Measurements from ENCODE around the gene RBM6. TPM values are rescaled to one million over a fixed set of nuclear protein-coding genes. Genes with fewer than 3 reads are reported as not detected.

RBM6 gene
- total and polyA plus RNA-seq, 2 experiments from 2014 or later = 62.7 to 121 TPM

GRCh38 chr3:49976942-49977341 is 37.0 kb downstream of the RBM6 start:
- Histone ChIP-seq H3K27me3 (no peaks in the 10 kb centered on the region), H3K4me1 (ENCODE audit: low read depth) (no peaks in the 10 kb centered on the region), H3K36me3 (peaks cover 31% of the 10 kb centered on the region), H3K4me3 (no peak overlapping the region), H3K9me3 (ENCODE audit: low read depth) (no peaks in the 10 kb centered on the region), H3K27ac (no peak overlapping the region)
- no peak for DNase-seq (ENCODE audit: low read depth in 1 of 2, low spot score in 1 of 2)
- no peak for TF ChIP-seq CTCF (IDR thresholded peaks at IDR 0.05; ENCODE audit: low read depth, low read length)

DNA sequence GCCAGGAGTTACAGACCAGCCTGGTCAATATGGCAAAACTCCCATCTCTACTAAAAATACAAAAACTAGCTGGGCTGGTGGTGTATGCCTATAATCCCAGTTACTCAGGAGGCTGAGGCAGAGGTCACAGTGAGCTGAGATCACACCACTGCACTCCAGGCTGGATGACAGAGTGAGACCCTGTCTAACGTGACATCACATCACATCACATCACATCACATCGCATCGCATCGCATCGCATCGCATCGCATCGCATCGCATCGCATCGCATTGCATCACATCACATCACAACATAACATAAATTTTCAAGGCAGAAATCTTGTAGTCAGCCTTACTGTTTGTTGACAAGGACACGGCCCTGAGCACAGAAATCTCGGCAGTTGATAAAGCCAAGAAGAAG is 44.4 kb downstream of the RBM6 start:
- no peak for DNase-seq (ENCODE audit: low read depth in 1 of 2, low spot score in 1 of 2)
- H3K9me3 ChIP-seq (ENCODE audit: low read depth) = no peaks in the 10 kb centered on the region
- peaks cover 7% of the 10 kb centered on the region for H3K36me3 ChIP-seq
- H3K4me1 ChIP-seq (ENCODE audit: low read depth) = no peaks in the 10 kb centered on the region
- no peak overlapping the region for H3K27ac ChIP-seq
- no peak overlapping the region for H3K4me3 ChIP-seq
- no peaks in the 10 kb centered on the region for H3K27me3 ChIP-seq
- TF ChIP-seq CTCF (IDR thresholded peaks at IDR 0.05; ENCODE audit: low read depth, low read length) = no peak

DNA sequence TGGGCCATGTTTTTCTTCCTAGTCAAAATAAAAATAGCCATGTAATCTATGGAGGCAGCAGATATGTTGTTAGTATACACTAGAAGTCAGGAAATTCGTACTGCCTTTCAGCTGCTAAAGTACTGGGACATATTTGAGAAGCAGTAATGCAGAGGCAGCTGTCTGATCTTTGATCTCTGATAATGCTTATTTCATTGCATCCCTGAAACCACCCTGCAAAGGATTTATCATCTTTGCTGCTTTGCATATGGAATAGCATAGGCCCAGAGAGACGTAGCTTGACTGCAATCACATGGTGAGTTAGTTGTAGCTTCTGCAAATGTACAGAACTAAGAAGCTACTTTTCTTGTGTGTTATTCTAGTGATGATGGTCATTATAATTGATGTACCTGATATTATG is 52.4 kb downstream of the RBM6 start:
- H3K27me3 ChIP-seq = no peaks in the 10 kb centered on the region
- no peak overlapping the region for H3K27ac ChIP-seq
- H3K4me1 ChIP-seq (ENCODE audit: low read depth) = no peaks in the 10 kb centered on the region
- H3K36me3 ChIP-seq = peaks cover 8% of the 10 kb centered on the region
- H3K4me3 ChIP-seq = no peak overlapping the region
- DNase-seq (ENCODE audit: low read depth in 1 of 2, low spot score in 1 of 2) = no peak
- H3K9me3 ChIP-seq (ENCODE audit: low read depth) = no peaks in the 10 kb centered on the region
- no peak for TF ChIP-seq CTCF (IDR thresholded peaks at IDR 0.05; ENCODE audit: low read depth, low read length)

GRCh38 chr3:49994476-49994875 is 54.5 kb downstream of the RBM6 start:
- H3K36me3 ChIP-seq = peaks cover 12% of the 10 kb centered on the region
- no peak for TF ChIP-seq CTCF (IDR thresholded peaks at IDR 0.05; ENCODE audit: low read depth, low read length)
- H3K27me3 ChIP-seq = no peaks in the 10 kb centered on the region
- H3K4me3 ChIP-seq = no peak overlapping the region
- DNase-seq (ENCODE audit: low read depth in 1 of 2, low spot score in 1 of 2) = no peak
- H3K27ac ChIP-seq = no peak overlapping the region
- H3K9me3 ChIP-seq (ENCODE audit: low read depth) = no peaks in the 10 kb centered on the region
- H3K4me1 ChIP-seq (ENCODE audit: low read depth) = no peaks in the 10 kb centered on the region

- H3K9me3 ChIP-seq (ENCODE audit: low read depth) = no peaks in the 10 kb centered on the region
- DNase-seq (ENCODE audit: low read depth in 1 of 2, low spot score in 1 of 2) = no peak
- no peak overlapping the region for H3K4me3 ChIP-seq
- H3K27ac ChIP-seq = no peak overlapping the region
- peaks cover 12% of the 10 kb centered on the region for H3K36me3 ChIP-seq
- no peaks in the 10 kb centered on the region for H3K27me3 ChIP-seq
- no peaks in the 10 kb centered on the region for H3K4me1 ChIP-seq (ENCODE audit: low read depth)
- no peak for TF ChIP-seq CTCF (IDR thresholded peaks at IDR 0.05; ENCODE audit: low read depth, low read length)
Observed at GRCh38 chr3:49996016-49996415, 56.1 kb downstream of the RBM6 start.

DNA sequence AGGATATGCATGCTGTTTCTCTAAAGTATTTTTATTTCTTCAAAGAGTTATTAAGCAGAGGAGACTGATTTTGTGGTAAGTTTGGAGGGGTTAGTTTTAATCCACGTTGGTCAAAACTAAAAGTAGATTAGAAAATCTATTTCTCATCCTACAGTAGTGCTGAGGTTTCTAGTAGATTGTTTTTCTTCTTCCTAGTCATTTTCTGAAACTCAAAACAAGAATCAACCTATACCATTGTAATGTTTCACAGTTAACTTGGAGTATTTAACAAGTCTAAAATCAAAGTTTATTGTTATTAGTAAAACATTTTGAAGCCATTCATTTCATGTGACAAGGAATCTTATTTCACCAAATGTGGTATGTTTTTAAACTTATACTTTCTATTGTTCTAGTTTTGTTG is 57.9 kb downstream of the RBM6 start:
- H3K9me3 ChIP-seq (ENCODE audit: low read depth) = no peaks in the 10 kb centered on the region
- DNase-seq (ENCODE audit: low read depth in 1 of 2, low spot score in 1 of 2) = no peak
- no peak overlapping the region for H3K4me3 ChIP-seq
- H3K27ac ChIP-seq = no peak overlapping the region
- H3K27me3 ChIP-seq = no peaks in the 10 kb centered on the region
- no peaks in the 10 kb centered on the region for H3K4me1 ChIP-seq (ENCODE audit: low read depth)
- no peak for TF ChIP-seq CTCF (IDR thresholded peaks at IDR 0.05; ENCODE audit: low read depth, low read length)
- H3K36me3 ChIP-seq = peaks cover 16% of the 10 kb centered on the region

Measured in cardiac muscle cell (in vitro differentiated cells and primary cell).